Loucy (cell line): ENCODE data around the gene TEAD4.

Experiments used
- CTCF ChIP-seq: fragments of 200-600 bp; sonication (generic); conservative IDR thresholded peaks from 2 replicates; pipeline ENCODE4 v1.5.1; 2014; ENCODE audit warnings: mild to moderate bottlenecking, antibody characterized with exemption, low read length
- EZH2phosphoT487 ChIP-seq: fragments of 200-600 bp; IDR thresholded peaks from 2 replicates; pipeline ENCODE4 v1.6.1; 2018; ENCODE audit warnings: antibody characterized with exemption, mild to moderate bottlenecking, moderate library complexity, borderline replicate concordance

GRCh38 chr12:3087758-3088650 lies 128.8 kb downstream of the TEAD4 start:
- no peak for TF ChIP-seq CTCF
- no peak for TF ChIP-seq EZH2phosphoT487
